HUES48 (cell line): ENCODE data around the gene PRIM2.
A peak's percentile ranks its signal among the peaks of the same experiment; 100 is the strongest.
"Not testable (repeated sequence)": the region's sequence is repeated elsewhere in the genome, so short reads cannot be mapped to it uniquely, and the experiment has no call there.

Experiments used
- H3K27ac ChIP-seq: one replicate; pipeline ENCODE4 v1.7.0; 2013; ENCODE audit warnings: low read depth, low read length, inconsistent platforms
- H3K27me3 ChIP-seq: 2 replicates; pipeline ENCODE4 v1.6.1; 2013; ENCODE audit warnings: mild to moderate bottlenecking, low read length; ENCODE audit not compliant: control insufficient read depth, insufficient read depth
- H3K36me3 ChIP-seq: 2 replicates; pipeline ENCODE4 v1.6.1; 2013; ENCODE audit warnings: low read length; ENCODE audit not compliant: control insufficient read depth, insufficient read depth
- H3K4me1 ChIP-seq: 2 replicates; pipeline ENCODE4 v1.6.1; 2013; ENCODE audit warnings: mild to moderate bottlenecking, low read length; ENCODE audit not compliant: control insufficient read depth, insufficient read depth
- H3K4me3 ChIP-seq: 2 replicates; pipeline ENCODE4 v1.5.1; 2013; ENCODE audit warnings: mild to moderate bottlenecking, low read depth, low read length
- H3K9ac ChIP-seq: 2 replicates; pipeline ENCODE4 v1.6.1; 2013; ENCODE audit warnings: mild to moderate bottlenecking, low read depth, low read length, moderate library complexity
- H3K9me3 ChIP-seq: 2 replicates; pipeline ENCODE4 v1.6.1; 2013; ENCODE audit warnings: low read length; ENCODE audit not compliant: control insufficient read depth, insufficient read depth

Gene PRIM2

DNA sequence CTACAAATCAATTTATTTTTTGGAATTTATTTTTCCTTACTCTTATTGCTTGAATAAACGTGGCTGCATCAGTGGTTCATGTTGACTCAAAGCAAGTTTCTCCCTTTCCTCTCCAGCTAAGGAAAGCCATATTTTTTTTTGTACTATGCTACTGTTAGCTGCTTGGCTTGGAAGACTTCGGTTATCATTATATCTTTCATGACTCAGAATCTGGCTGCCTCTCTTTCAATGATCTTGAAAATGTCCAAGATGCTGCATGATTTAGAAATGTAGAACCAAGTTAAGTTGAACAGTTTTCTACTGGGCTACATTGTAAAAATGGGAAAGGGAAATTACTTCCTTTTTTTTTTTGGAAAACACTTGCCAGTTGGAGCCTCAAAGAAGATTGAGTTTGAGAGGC, 44.9 kb downstream of the PRIM2 start:
- H3K27me3 ChIP-seq, H3K4me1 ChIP-seq, H3K9ac ChIP-seq, H3K4me3 ChIP-seq, H3K9me3 ChIP-seq, H3K27ac ChIP-seq, H3K36me3 ChIP-seq: not testable (repeated sequence)

DNA sequence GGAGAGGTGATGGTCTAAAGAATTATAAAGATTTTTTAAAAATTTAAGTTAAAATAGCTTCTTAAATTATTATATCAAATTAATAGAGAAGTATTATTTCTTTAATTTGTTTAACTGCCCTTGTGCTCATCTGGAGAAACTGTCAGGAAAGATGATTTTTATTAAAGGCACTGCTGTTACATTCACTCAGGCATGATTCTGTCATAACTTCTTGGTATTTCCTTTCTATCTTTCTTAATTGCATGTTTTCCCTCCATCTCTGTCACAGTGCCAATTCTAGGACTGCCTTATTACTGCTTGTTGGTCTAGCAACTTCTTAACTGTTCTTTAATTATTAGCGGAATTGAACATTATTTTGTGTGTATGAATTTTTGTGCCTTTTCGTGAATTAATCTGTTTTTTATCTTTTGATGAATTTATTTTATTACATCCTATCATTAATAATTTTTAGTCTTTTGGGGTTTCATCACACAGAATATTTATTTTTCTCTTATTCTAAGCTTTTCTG, 47.7 kb downstream of the PRIM2 start:
- not testable (repeated sequence) for H3K4me1 ChIP-seq, H3K9me3 ChIP-seq, H3K4me3 ChIP-seq, H3K27ac ChIP-seq, H3K9ac ChIP-seq, H3K36me3 ChIP-seq, H3K27me3 ChIP-seq

GRCh38 chr6:57368965-57369731, 51.7 kb downstream of the PRIM2 start:
- not testable (repeated sequence) for H3K27ac ChIP-seq, H3K4me1 ChIP-seq, H3K9me3 ChIP-seq, H3K36me3 ChIP-seq, H3K27me3 ChIP-seq, H3K4me3 ChIP-seq, H3K9ac ChIP-seq

GRCh38 chr6:57371779-57372178, 54.3 kb downstream of the PRIM2 start:
- not testable (repeated sequence) for H3K27ac ChIP-seq, H3K9me3 ChIP-seq, H3K27me3 ChIP-seq, H3K4me1 ChIP-seq, H3K4me3 ChIP-seq, H3K9ac ChIP-seq, H3K36me3 ChIP-seq

- not testable (repeated sequence) for H3K27ac ChIP-seq, H3K4me3 ChIP-seq, H3K36me3 ChIP-seq, H3K9me3 ChIP-seq, H3K27me3 ChIP-seq, H3K9ac ChIP-seq, H3K4me1 ChIP-seq
Measured at GRCh38 chr6:57374764-57375163, 57.3 kb downstream of the PRIM2 start.

- not testable (repeated sequence) for H3K27ac ChIP-seq, H3K27me3 ChIP-seq, H3K4me3 ChIP-seq, H3K36me3 ChIP-seq, H3K9ac ChIP-seq, H3K4me1 ChIP-seq, H3K9me3 ChIP-seq
Measured at GRCh38 chr6:57376083-57376482, 58.7 kb downstream of the PRIM2 start.

DNA sequence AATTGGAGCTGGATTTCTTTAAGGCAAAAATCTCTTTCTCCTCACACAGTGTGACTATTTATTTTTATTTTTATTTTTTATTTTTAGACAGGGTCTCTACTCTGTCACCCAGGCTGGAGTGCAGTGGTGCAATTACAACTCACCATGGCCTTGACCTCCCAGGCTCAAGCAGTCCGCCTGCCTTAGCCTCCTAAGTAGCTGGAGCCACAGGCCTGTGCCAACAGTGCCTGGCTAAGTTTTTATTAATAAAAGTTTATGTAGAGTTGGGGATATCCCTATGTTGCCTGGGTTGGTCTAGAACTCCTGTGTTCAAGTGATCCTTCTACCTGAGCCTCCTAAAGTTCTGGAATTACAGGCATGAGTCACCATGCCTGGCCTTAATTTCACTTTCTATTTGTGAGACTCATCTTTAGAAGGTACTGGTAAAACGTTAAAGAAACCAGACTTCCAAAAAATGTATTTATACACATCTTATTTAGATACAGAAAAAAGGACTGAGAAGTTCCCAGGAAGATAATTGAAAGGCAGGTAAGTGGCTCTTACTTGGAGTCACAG, 71.7 kb downstream of the PRIM2 start:
- not testable (repeated sequence) for H3K4me3 ChIP-seq, H3K27me3 ChIP-seq, H3K36me3 ChIP-seq, H3K9me3 ChIP-seq, H3K27ac ChIP-seq, H3K9ac ChIP-seq, H3K4me1 ChIP-seq

DNA sequence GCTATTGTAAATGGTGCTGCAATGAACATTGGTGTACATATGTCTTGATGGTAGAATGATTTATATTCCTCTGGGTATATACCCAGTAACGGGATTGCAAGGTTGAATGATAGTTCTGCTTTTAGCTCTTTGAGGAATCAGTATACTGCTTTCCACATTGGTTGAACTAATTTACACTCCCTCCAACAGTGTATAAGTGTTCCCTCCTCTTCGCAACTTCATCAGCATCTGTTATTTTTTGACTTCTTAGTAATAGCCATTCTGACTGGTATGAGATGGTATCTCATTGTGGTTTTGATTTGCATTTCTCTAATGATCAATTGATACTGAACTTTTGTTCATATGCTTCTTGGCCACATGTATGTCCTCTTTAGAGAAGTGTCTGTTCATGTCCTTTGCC, 73.4 kb downstream of the PRIM2 start:
- H3K4me1 ChIP-seq, H3K9ac ChIP-seq, H3K27ac ChIP-seq: not testable (repeated sequence)

GRCh38 chr6:57392047-57392446, 74.6 kb downstream of the PRIM2 start:
- not testable (repeated sequence) for H3K4me1 ChIP-seq, H3K9ac ChIP-seq, H3K9me3 ChIP-seq, H3K36me3 ChIP-seq, H3K27ac ChIP-seq, H3K27me3 ChIP-seq, H3K4me3 ChIP-seq

More for the DNA sequence above, 73.4 kb downstream of the PRIM2 start:
- H3K36me3 ChIP-seq, H3K4me3 ChIP-seq, H3K9me3 ChIP-seq, H3K27me3 ChIP-seq: not testable (repeated sequence)

DNA sequence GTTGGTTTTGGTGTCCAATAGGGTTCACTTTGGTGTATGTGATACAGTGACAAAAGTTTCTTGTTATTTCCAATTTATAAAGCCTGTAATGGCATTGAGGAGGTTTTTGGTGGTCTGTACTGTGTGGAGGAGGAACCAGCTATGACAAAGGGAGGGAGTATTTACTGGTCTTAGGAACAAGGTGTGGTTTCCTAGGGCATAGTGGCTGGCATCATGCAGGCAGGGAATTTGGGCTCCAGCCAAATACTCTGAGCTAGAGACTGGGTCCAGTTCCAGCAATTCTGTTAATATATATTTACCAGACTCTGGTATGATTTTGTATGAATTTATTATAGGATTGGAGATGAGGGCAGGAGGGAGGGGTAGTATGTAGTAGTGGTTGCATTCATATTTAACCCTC, 101.9 kb downstream of the PRIM2 start:
- not testable (repeated sequence) for H3K4me3 ChIP-seq, H3K27ac ChIP-seq, H3K36me3 ChIP-seq, H3K9me3 ChIP-seq, H3K27me3 ChIP-seq, H3K9ac ChIP-seq
- H3K4me1 ChIP-seq, result peaks cover 41% of the 10 kb centered on the region

DNA sequence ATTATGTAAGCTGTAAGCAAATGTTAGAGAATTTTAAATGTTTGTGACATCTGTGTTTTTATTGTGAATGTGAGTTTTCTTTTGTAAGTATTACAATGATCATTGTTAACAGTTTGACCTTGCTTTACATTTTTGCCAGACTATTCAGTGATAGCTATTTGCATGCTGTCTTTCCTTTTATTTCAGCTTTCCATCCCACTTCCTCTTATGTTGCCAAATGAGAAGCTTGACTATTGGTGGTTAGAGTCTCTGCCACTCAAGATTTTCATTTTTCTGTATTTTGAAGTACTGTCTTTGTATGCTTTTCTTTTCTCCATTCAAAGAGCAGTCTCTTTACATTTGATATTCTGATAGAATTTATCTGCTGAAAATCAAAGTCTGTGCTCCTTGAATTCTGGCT, 104.1 kb downstream of the PRIM2 start:
- Histone ChIP-seq H3K9ac (no peak overlapping the region), H3K4me1 (peaks cover 46% of the 10 kb centered on the region), H3K27me3 (no peaks in the 10 kb centered on the region), H3K9me3 (no peaks in the 10 kb centered on the region), H3K27ac (peak overlapping the region; percentile 50), H3K4me3 (peak overlapping the region; percentile 7; the same call in 1 of the 2 replicates), H3K36me3 (no peaks in the 10 kb centered on the region)
